ENCODE data around the gene NEGR1.

Gene NEGR1

GRCh38 chr1:71577451-71578131, 704.7 kb downstream of the NEGR1 start:
- peaks cover 4% of the 10 kb centered on the region for H3K9me3 Mint-ChIP-seq
- H3K27me3 Mint-ChIP-seq: no peaks in the 10 kb centered on the region
- no peak overlapping the region for H3K4me3 Mint-ChIP-seq
- no peaks in the 10 kb centered on the region for H3K36me3 Mint-ChIP-seq (ENCODE audit: low read depth)
- H3K27ac Mint-ChIP-seq: no peak overlapping the region
- no peaks in the 10 kb centered on the region for H3K4me1 Mint-ChIP-seq (ENCODE audit: low read depth)

- Mint-ChIP-seq H3K36me3 (ENCODE audit: low read depth) (no peaks in the 10 kb centered on the region), H3K27me3 (no peaks in the 10 kb centered on the region), H3K4me3 (no peak overlapping the region), H3K4me1 (ENCODE audit: low read depth) (no peaks in the 10 kb centered on the region), H3K27ac (no peak overlapping the region), H3K9me3 (peaks cover 4% of the 10 kb centered on the region)
These were observed 710.3 kb downstream of the NEGR1 start for GRCh38 chr1:71572038-71572437.

GRCh38 chr1:71566413-71566812, 715.9 kb downstream of the NEGR1 start:
- H3K4me1 Mint-ChIP-seq (ENCODE audit: low read depth): no peaks in the 10 kb centered on the region
- H3K27me3 Mint-ChIP-seq: no peaks in the 10 kb centered on the region
- no peaks in the 10 kb centered on the region for H3K36me3 Mint-ChIP-seq (ENCODE audit: low read depth)
- H3K9me3 Mint-ChIP-seq: no peaks in the 10 kb centered on the region
- H3K4me3 Mint-ChIP-seq: no peak overlapping the region
- H3K27ac Mint-ChIP-seq: no peak overlapping the region

- no peaks in the 10 kb centered on the region for H3K4me1 Mint-ChIP-seq (ENCODE audit: low read depth)
- H3K4me3 Mint-ChIP-seq: no peak overlapping the region
These were observed 716.5 kb downstream of the NEGR1 start for GRCh38 chr1:71565831-71566230.

GRCh38 chr1:71565262-71565661, 717.1 kb downstream of the NEGR1 start:
- Mint-ChIP-seq H3K9me3 (no peaks in the 10 kb centered on the region), H3K36me3 (ENCODE audit: low read depth) (no peaks in the 10 kb centered on the region), H3K27ac (no peak overlapping the region), H3K4me3 (no peak overlapping the region), H3K4me1 (ENCODE audit: low read depth) (no peaks in the 10 kb centered on the region), H3K27me3 (no peaks in the 10 kb centered on the region)

More at GRCh38 chr1:71565831-71566230, 716.5 kb downstream of the NEGR1 start:
- no peak overlapping the region for H3K27ac Mint-ChIP-seq
- H3K36me3 Mint-ChIP-seq (ENCODE audit: low read depth): no peaks in the 10 kb centered on the region
- no peaks in the 10 kb centered on the region for H3K27me3 Mint-ChIP-seq
- H3K9me3 Mint-ChIP-seq: no peaks in the 10 kb centered on the region

GRCh38 chr1:71562298-71562697, 720.0 kb downstream of the NEGR1 start:
- Mint-ChIP-seq H3K4me3 (no peak overlapping the region), H3K27ac (no peak overlapping the region), H3K27me3 (no peaks in the 10 kb centered on the region), H3K36me3 (ENCODE audit: low read depth) (no peaks in the 10 kb centered on the region), H3K9me3 (no peaks in the 10 kb centered on the region), H3K4me1 (ENCODE audit: low read depth) (no peaks in the 10 kb centered on the region)

GRCh38 chr1:71561729-71562128, 720.6 kb downstream of the NEGR1 start:
- H3K9me3 Mint-ChIP-seq: no peaks in the 10 kb centered on the region
- no peak overlapping the region for H3K27ac Mint-ChIP-seq
- H3K27me3 Mint-ChIP-seq: no peaks in the 10 kb centered on the region
- no peaks in the 10 kb centered on the region for H3K36me3 Mint-ChIP-seq (ENCODE audit: low read depth)
- no peak overlapping the region for H3K4me3 Mint-ChIP-seq
- H3K4me1 Mint-ChIP-seq (ENCODE audit: low read depth): no peaks in the 10 kb centered on the region

GRCh38 chr1:71561206-71561605, 721.1 kb downstream of the NEGR1 start:
- H3K4me3 Mint-ChIP-seq: no peak overlapping the region
- no peaks in the 10 kb centered on the region for H3K4me1 Mint-ChIP-seq (ENCODE audit: low read depth)
- H3K27me3 Mint-ChIP-seq: no peaks in the 10 kb centered on the region
- no peaks in the 10 kb centered on the region for H3K36me3 Mint-ChIP-seq (ENCODE audit: low read depth)
- no peaks in the 10 kb centered on the region for H3K9me3 Mint-ChIP-seq
- no peak overlapping the region for H3K27ac Mint-ChIP-seq

- H3K4me1 Mint-ChIP-seq (ENCODE audit: low read depth): no peaks in the 10 kb centered on the region
- no peak overlapping the region for H3K27ac Mint-ChIP-seq
- no peak overlapping the region for H3K4me3 Mint-ChIP-seq
- no peaks in the 10 kb centered on the region for H3K36me3 Mint-ChIP-seq (ENCODE audit: low read depth)
- no peaks in the 10 kb centered on the region for H3K27me3 Mint-ChIP-seq
- H3K9me3 Mint-ChIP-seq: no peaks in the 10 kb centered on the region
These were observed 722.5 kb downstream of the NEGR1 start for GRCh38 chr1:71559880-71560279.

GRCh38 chr1:71557138-71557537, 725.2 kb downstream of the NEGR1 start:
- Mint-ChIP-seq H3K36me3 (ENCODE audit: low read depth) (no peaks in the 10 kb centered on the region), H3K27me3 (no peaks in the 10 kb centered on the region)

GRCh38 chr1:71548398-71548890, 733.9 kb downstream of the NEGR1 start:
- no peaks in the 10 kb centered on the region for H3K9me3 Mint-ChIP-seq
- H3K4me1 Mint-ChIP-seq (ENCODE audit: low read depth): no peaks in the 10 kb centered on the region
- H3K36me3 Mint-ChIP-seq (ENCODE audit: low read depth): no peaks in the 10 kb centered on the region
- no peak overlapping the region for H3K27ac Mint-ChIP-seq
- no peak overlapping the region for H3K4me3 Mint-ChIP-seq
- H3K27me3 Mint-ChIP-seq: no peaks in the 10 kb centered on the region

More at GRCh38 chr1:71557138-71557537, 725.2 kb downstream of the NEGR1 start:
- no peaks in the 10 kb centered on the region for H3K9me3 Mint-ChIP-seq
- no peaks in the 10 kb centered on the region for H3K4me1 Mint-ChIP-seq (ENCODE audit: low read depth)
- no peak overlapping the region for H3K4me3 Mint-ChIP-seq
- no peak overlapping the region for H3K27ac Mint-ChIP-seq

GRCh38 chr1:71542155-71542554, 740.2 kb downstream of the NEGR1 start:
- no peak overlapping the region for H3K27ac Mint-ChIP-seq
- no peaks in the 10 kb centered on the region for H3K4me1 Mint-ChIP-seq (ENCODE audit: low read depth)
- no peaks in the 10 kb centered on the region for H3K36me3 Mint-ChIP-seq (ENCODE audit: low read depth)
- no peaks in the 10 kb centered on the region for H3K27me3 Mint-ChIP-seq
- no peak overlapping the region for H3K4me3 Mint-ChIP-seq
- H3K9me3 Mint-ChIP-seq: no peaks in the 10 kb centered on the region

- H3K36me3 Mint-ChIP-seq (ENCODE audit: low read depth): no peaks in the 10 kb centered on the region
- H3K27ac Mint-ChIP-seq: no peak overlapping the region
- no peak overlapping the region for H3K4me3 Mint-ChIP-seq
- no peaks in the 10 kb centered on the region for H3K9me3 Mint-ChIP-seq
- H3K4me1 Mint-ChIP-seq (ENCODE audit: low read depth): no peaks in the 10 kb centered on the region
- H3K27me3 Mint-ChIP-seq: no peaks in the 10 kb centered on the region
These were observed 748.4 kb downstream of the NEGR1 start for GRCh38 chr1:71533950-71534349.

- Mint-ChIP-seq H3K36me3 (ENCODE audit: low read depth) (no peaks in the 10 kb centered on the region), H3K9me3 (no peaks in the 10 kb centered on the region), H3K4me3 (no peak overlapping the region), H3K4me1 (ENCODE audit: low read depth) (no peaks in the 10 kb centered on the region), H3K27me3 (no peaks in the 10 kb centered on the region), H3K27ac (no peak overlapping the region)
These were observed 750.0 kb downstream of the NEGR1 start for GRCh38 chr1:71532343-71532742.

GRCh38 chr1:71526824-71527223, 755.5 kb downstream of the NEGR1 start:
- Mint-ChIP-seq H3K9me3 (no peaks in the 10 kb centered on the region), H3K4me3 (no peak overlapping the region), H3K36me3 (ENCODE audit: low read depth) (no peaks in the 10 kb centered on the region), H3K27me3 (no peaks in the 10 kb centered on the region), H3K27ac (no peak overlapping the region), H3K4me1 (ENCODE audit: low read depth) (no peaks in the 10 kb centered on the region)

GRCh38 chr1:71522721-71523120, 759.6 kb downstream of the NEGR1 start:
- Mint-ChIP-seq H3K4me3 (no peak overlapping the region), H3K27ac (no peak overlapping the region), H3K27me3 (no peaks in the 10 kb centered on the region), H3K9me3 (no peaks in the 10 kb centered on the region), H3K4me1 (ENCODE audit: low read depth) (no peaks in the 10 kb centered on the region), H3K36me3 (ENCODE audit: low read depth) (no peaks in the 10 kb centered on the region)
